Prostate gland (tissue), 2 donors: ENCODE measurements around the gene EHBP1. TPM values are rescaled to one million over a fixed set of nuclear protein-coding genes. Genes with fewer than 3 reads are reported as not detected.

Source experiments
- DNase-seq: peaks from one replicate; pipeline ENCODE4 v3.0.0-alpha.2; 2019; ENCODE audit warnings: low spot score
- H3K27ac ChIP-seq, 2 donors: fragments of 200-600 bp; sonication (generic); 2 replicates each; pipeline ENCODE4 v1.5.1; 2017 to 2019
- H3K27me3 ChIP-seq: fragments of 200-600 bp; sonication (generic); replicated peaks from 2 replicates; pipeline ENCODE4 v1.5.1; 2019; ENCODE audit not compliant: insufficient read depth
- H3K36me3 ChIP-seq, 2 donors: fragments of 200-600 bp; sonication (generic); 1 replicate in 1 of 2; 2 replicates in 1 of 2; pipeline versions ENCODE4 v1.5.1 to v1.8.1; 2017 to 2019
- H3K4me1 ChIP-seq: fragments of 200-600 bp; sonication (generic); replicated peaks from 2 replicates; pipeline ENCODE4 v1.5.1; 2019
- H3K4me3 ChIP-seq, 2 donors: fragments of 200-600 bp; sonication (generic); 2 replicates each; pipeline ENCODE4 v1.5.1; 2017 to 2019
- H3K9me3 ChIP-seq: fragments of 200-600 bp; sonication (generic); 2 replicates; pipeline ENCODE4 v1.5.1; 2017
- CTCF ChIP-seq, 4 experiments: fragments of 200-600 bp in 2 of 4; fragments of 450-650 bp in 2 of 4; sonication (generic) in 2 of 4; IDR thresholded peaks; 1 replicate in 3 of 4; 2 replicates in 1 of 4; pipeline ENCODE4 v1.5.1; 2016 to 2019; ENCODE audit warnings: antibody characterized with exemption in 4 of 4, mild to moderate bottlenecking in 2 of 4, moderate library complexity in 2 of 4
- POLR2A ChIP-seq: fragments of 450-650 bp; IDR thresholded peaks from one replicate; pipeline ENCODE4 v1.6.1; 2016; ENCODE audit warnings: antibody characterized with exemption, mild to moderate bottlenecking
- POLR2AphosphoS5 ChIP-seq: sonication (generic); formaldehyde crosslinking; IDR thresholded peaks from one replicate; pipeline ENCODE4 v1.6.1; 2017; ENCODE audit warnings: antibody characterized with exemption
- WGBS: methylation state at CpG from one replicate; pipeline ENCODE4 v1.1.5; 2018; 5-methylcytosine and 5-hydroxymethylcytosine counted together
- intact Hi-C: fragments of 100-400 bp; cut with DNase I; formaldehyde crosslinking; loops from one replicate; pipeline ENCODE4 v1.14.2; 2022
- total RNA-seq, 2 donors: library from RNA; depleted of rRNA; stranded (reverse); fragments of >200 nt; gene quantifications; one replicate each; pipeline ENCODE4 v1.1.0, GENCODE V29; 2016

The EHBP1 gene
- total RNA-seq, 2 donors from 2014 or later = 26.5 to 30.3 TPM

GRCh38 chr2:62785216-62785615 is 79.7 kb downstream of the EHBP1 start:
- 95% methylated on average over 3 of the region's 3 CpGs for WGBS
- TF ChIP-seq CTCF (IDR thresholded peaks at IDR 0.05) (no peak), POLR2A (no peak), POLR2AphosphoS5 (no peak)
- Histone ChIP-seq H3K27me3 (no peaks in the 10 kb centered on the region), H3K9me3 (no peaks in the 10 kb centered on the region), H3K27ac (no peak overlapping the region), H3K36me3 (no peaks in the 10 kb centered on the region), H3K4me1 (no peaks in the 10 kb centered on the region), H3K4me3 (no peak overlapping the region)
- no peak for DNase-seq
- intact Hi-C loops = no loop called here

DNA sequence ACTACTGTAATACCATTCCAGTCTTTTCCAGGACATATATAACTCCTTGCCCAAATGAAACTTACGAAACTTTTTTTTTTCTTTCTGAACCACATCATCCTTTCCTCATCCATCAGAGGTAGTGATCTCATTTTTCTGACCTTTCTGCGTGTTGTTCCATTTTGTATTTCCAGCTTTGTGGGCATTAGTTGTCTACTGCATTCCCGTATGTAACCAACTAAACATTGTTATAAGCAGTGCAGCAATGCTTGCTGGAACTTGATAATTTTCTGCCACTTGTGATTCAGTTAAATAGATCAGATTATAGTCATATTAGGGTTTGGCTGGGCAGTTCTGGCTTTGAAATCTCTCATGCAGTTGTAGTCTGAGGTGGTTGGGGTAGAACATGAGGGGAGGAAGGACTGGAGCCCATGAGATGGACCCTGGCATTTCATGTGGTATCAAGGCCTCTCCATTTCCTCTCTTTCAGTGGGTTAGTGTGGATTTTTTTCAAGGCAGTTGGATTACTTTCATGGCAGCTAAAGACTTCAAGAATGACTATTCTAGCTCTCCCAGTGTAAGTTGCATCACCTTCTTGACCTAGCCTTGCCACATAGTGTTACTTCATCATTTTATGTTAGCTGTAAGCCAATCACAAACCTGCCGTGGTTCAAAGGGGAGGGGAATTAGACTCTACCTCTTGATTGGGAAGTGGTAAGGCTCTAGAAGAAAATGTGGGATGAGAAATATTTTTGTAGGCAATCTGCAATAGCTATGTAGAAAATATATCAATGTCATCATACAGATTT is 80.5 kb downstream of the EHBP1 start:
- no peak for DNase-seq
- Histone ChIP-seq H3K27me3 (no peaks in the 10 kb centered on the region), H3K4me3 (no peak overlapping the region), H3K4me1 (no peaks in the 10 kb centered on the region), H3K36me3 (no peaks in the 10 kb centered on the region), H3K9me3 (no peaks in the 10 kb centered on the region), H3K27ac (no peak overlapping the region)
- WGBS = 93% methylated on average over 4 of the region's 4 CpGs
- intact Hi-C loops = no loop called here
- TF ChIP-seq CTCF (IDR thresholded peaks at IDR 0.05) = no peak

GRCh38 chr2:62787386-62787785 is 81.9 kb downstream of the EHBP1 start:
- H3K27ac ChIP-seq = no peak overlapping the region
- H3K27me3 ChIP-seq = no peaks in the 10 kb centered on the region
- intact Hi-C loops = no loop called here
- H3K9me3 ChIP-seq = no peaks in the 10 kb centered on the region
- no peak overlapping the region for H3K4me3 ChIP-seq
- no peaks in the 10 kb centered on the region for H3K36me3 ChIP-seq
- no peak for DNase-seq
- TF ChIP-seq POLR2A (no peak), CTCF (IDR thresholded peaks at IDR 0.05) (peak in 3 of 4 experiments; percentile 12 to 41 (median 41)), POLR2AphosphoS5 (no peak)
- 28% methylated on average over 2 of the region's 2 CpGs for WGBS
- H3K4me1 ChIP-seq = no peaks in the 10 kb centered on the region

DNA sequence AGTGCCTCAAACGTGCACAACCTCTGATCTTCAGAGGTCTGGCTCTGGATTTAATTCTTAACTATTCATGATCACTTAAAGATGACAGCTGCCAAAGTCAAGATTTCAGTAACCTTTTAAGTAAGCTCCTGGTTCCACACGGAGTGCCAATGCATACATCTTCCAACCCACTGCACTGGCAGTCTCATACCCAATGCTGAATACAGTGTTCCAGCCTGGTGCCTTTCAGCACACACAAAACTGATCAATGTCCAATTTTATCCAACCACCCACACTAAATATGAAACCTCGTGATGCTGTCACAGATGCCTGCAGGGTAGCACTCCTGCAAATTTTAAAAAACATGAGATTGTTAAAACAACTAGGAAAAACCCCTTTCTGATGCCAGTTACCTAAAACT is 84.0 kb downstream of the EHBP1 start:
- TF ChIP-seq POLR2A (no peak), CTCF (IDR thresholded peaks at IDR 0.05) (no peak), POLR2AphosphoS5 (no peak)
- H3K4me1 ChIP-seq = no peaks in the 10 kb centered on the region
- no peaks in the 10 kb centered on the region for H3K36me3 ChIP-seq
- no peaks in the 10 kb centered on the region for H3K27me3 ChIP-seq
- no peak overlapping the region for H3K4me3 ChIP-seq
- peak; percentile 46 for DNase-seq
- WGBS = 38% methylated on average over 3 of the region's 3 CpGs
- H3K27ac ChIP-seq = peak overlapping the region; percentile 2 to 31
- intact Hi-C loops = no loop called here
- H3K9me3 ChIP-seq = no peaks in the 10 kb centered on the region

DNA sequence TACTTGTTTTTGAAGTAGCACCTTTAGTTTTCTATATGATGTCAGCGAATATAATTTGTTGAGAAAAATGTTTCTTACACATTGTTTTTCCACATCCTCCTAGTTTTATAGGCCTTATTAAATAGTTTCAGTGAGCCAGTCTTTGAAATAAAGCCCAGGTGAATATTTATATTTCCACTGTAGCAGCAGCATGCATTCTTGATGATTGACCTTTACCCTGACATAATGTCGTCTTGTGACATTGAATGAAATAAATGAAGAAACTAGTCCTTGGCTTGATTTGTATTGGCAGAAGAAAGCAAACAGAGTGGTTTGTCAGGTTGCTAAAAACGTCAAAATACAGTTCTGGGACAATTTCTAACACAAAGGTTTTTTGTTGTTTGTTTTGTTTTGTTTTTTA is 84.4 kb downstream of the EHBP1 start:
- TF ChIP-seq POLR2A (no peak), POLR2AphosphoS5 (peak; percentile 18)
- Histone ChIP-seq H3K27me3 (no peaks in the 10 kb centered on the region), H3K4me3 (no peak overlapping the region), H3K36me3 (no peaks in the 10 kb centered on the region), H3K27ac (peak overlapping the region; percentile 2 to 31), H3K4me1 (no peaks in the 10 kb centered on the region), H3K9me3 (no peaks in the 10 kb centered on the region)
- intact Hi-C loops = no loop called here
- 36% methylated on average over 3 of the region's 3 CpGs for WGBS
- no peak for DNase-seq
